Umbilical cord (tissue), 2 donors: ENCODE measurements around the gene TMEM182. TPM values are rescaled to one million over a fixed set of nuclear protein-coding genes. Genes with fewer than 3 reads are reported as not detected.

Experiments
- DNase-seq: peaks from one replicate; pipeline ENCODE4 v3.0.0-alpha.2; 2015; ENCODE audit warnings: low spot score
- total RNA-seq: library from RNA; depleted of rRNA; stranded (reverse); fragments of >200 nt; gene quantifications from one replicate; pipeline ENCODE4 v1.2.3, GENCODE V29; 2014; ENCODE audit warnings: low replicate concordance; ENCODE audit not compliant: insufficient read depth

Gene TMEM182
- total RNA-seq, 1 donor from 2014 or later: 20.2 TPM

DNA sequence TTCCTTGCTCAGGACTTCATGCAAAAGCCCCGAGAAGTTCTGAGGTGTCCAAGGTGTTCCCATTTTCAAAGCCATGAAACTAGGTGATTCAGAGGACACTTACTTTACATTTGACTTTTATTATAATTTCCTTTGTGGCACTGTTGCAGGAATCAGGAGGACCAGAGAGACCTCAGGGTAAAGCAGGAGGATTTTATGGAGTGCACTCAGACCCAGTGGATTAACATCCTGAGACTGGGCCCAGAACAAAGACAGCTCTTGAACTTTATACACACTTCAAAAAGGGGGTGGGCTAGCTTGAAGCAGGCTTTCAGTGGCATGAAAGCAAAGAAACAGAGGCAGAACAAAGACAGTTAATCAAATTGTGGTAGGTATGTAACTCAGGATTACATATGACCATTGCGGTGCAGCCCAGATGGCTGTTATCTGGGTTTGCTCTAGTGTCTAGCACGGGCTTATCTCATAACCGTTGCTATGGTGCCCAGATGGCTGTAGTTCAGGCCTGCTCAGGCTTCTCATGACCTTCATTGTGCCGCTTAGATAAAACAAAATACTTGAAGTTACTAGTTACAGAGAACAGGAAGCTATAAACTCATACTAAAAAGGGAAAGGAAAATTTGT, 39.4 kb downstream of the TMEM182 start:
- no peak for DNase-seq

- no peak for DNase-seq
Observed at GRCh38 chr2:102801858-102802699, 40.2 kb downstream of the TMEM182 start.

DNA sequence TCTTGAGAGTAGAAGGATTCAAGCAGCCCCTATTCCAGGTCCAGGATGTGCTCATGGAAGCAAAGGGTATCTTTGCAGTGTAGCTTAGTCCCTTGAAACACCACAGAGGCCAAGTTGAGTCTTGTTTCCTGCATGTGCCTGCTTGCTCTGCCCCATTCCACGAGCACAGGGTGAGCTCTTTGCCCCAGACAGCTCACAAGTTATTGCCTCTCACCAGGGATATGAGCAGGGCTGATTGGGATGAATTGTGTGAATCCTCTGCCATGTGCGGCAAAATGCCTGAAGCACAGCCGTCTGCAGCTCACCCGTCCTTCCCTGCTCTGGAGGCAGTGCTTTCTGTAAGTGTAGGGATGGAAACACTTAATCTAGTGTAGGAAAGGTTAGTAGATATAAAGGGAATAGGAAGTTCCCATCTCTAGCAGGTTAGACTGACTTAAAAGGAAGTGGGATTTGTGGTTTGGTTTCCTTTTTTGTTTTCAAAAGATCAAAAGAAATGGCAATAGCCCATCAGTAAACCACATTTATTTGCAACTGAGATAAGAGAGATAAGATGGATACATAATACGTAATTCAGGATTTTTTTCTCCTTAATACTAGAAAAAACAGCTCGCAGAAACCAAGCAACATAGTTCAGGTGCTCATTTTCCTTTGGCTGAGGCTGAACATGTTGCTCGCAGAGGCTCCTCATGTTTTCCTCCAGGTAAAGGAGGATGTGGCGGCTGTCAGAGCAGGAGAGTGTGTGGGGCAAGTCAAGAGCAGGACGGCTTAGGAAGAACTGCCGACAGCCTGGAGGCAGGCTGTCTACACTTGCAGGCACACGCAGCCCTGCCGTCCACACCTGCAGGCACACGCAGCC, 41.4 kb downstream of the TMEM182 start:
- DNase-seq: no peak

DNA sequence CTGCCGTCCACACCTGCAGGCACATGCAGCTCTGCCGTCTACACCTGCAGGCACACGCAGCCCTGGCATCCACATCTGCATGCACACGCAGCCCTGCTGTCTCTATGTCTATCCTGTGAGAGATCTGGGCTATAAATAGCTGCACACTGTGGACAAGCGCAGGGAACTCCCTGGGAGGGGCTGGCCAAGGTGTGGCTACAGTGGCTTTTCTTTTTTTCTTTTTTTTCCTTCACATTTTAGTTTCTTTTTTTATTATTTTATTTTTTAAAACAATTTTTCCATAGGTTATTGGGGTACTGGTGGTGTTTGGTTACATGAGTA, 42.0 kb downstream of the TMEM182 start:
- DNase-seq: no peak

- peak; percentile 62 for DNase-seq
Observed at GRCh38 chr2:102806250-102806837, 44.5 kb downstream of the TMEM182 start.

GRCh38 chr2:102809291-102810189, 47.7 kb downstream of the TMEM182 start:
- no peak for DNase-seq

DNA sequence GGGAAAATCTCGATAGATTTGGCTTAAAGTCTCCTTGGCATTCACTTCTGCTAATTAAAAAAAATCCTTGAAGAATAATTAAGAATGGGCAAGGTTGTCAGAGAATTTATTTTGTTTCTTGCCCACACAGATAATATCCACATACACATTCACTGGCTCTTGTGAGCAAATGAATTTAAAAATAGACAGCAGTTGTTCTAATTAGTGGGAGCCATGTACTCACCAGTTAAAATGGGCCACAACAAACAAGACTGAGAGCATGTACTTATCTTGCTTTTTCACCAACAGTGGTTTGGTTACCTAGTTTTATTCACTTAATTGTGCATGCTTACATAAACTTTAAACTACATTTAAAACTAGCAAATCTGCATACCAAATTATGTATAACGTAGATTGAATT, 53.5 kb downstream of the TMEM182 start:
- DNase-seq: no peak

DNA sequence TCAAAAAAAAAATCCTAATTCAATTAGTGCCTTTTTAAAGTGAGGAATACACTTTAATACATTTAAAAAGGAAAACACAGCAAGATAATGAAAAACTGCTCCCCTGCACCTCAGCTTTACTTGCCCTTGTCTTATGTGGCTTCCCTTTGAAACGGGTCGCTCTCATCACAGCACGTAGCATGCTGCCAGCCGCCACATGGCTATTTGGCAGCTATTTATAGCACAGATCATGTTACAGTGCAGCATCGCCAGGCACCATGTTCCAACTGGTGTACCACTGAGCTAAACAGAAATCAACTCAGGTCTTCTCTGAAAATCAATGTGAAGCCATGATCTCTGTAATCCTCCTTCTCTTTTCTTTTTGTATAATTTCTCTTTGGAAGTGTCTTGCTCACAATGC, 65.1 kb downstream of the TMEM182 start:
- peak; percentile 65 for DNase-seq

GRCh38 chr2:102832789-102833188, 71.0 kb downstream of the TMEM182 start:
- DNase-seq: no peak

DNA sequence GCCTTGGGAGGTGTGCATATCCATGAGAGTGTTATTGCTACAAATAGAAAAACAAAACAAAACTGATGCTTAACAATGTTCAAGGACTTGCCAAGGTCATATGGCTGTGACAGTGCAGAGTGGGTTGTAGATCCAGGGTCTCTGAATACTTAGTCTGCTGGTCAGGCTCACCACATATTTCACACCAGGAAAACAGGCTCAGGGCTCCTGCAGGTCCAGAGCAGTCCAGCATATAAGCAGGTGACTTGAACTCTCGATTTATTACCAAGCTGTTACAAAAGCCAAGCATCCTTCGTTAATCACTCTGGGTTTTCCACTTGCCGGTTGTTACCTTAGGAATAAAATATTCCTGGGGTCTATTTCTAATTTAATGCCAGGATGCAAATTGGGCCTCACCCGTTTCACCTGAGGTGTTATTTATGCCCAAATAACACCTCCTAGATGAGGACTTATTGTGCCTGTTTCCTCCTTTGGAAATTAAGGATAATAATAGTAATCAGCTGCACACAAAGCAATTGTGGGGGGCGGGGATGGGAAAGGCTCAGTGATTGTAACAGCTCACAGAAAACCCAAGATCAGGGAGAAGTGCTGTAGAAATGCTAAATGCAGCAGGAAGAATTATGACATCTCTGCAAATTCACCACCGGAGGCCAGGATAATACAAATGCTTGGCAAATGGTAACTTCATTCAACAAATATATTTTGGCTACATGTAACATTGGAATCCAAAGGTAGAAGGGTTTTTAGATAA, 72.9 kb downstream of the TMEM182 start:
- DNase-seq: no peak

DNA sequence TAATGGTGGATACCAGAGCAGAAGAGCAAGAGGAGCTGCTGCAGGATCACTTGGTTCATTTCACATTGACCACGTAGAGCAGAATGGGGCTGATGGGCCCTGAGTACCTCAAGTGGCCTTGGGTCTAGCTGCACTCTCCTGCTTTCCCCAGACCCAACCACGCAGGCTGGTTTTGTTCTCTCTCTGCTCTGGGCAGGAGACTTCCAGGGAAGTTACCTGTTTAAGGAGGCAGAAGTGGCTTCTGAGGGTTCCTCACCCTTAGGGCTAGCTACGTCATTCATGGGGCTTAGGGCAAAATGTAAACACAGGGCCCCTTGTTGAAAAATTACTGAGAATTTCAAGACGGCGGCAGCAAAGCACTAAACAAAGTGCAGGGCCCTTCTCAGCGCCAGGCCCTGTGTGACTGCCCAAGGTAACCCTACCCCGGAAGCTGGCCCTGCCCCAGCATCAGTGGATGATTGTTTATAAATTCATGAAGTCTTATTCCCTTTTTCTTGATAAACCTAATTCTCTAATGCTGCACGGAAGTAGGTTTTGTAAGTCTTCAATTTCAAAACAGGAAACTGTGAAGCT, 75.9 kb downstream of the TMEM182 start:
- DNase-seq: no peak

- peak; percentile 52 for DNase-seq
Observed at GRCh38 chr2:102839668-102840388, 78.0 kb downstream of the TMEM182 start.

GRCh38 chr2:102841107-102841840, 79.4 kb downstream of the TMEM182 start:
- peak; percentile 56 for DNase-seq

- DNase-seq: no peak
Observed at GRCh38 chr2:102843764-102844443, 82.1 kb downstream of the TMEM182 start.

- no peak for DNase-seq
Observed at GRCh38 chr2:102844911-102845310, 83.1 kb downstream of the TMEM182 start.

GRCh38 chr2:102848366-102848839, 86.6 kb downstream of the TMEM182 start:
- peak; percentile 90 for DNase-seq

GRCh38 chr2:102850888-102851287, 89.1 kb downstream of the TMEM182 start:
- no peak for DNase-seq

- no peak for DNase-seq
Observed at GRCh38 chr2:102852867-102853266, 91.0 kb downstream of the TMEM182 start.
